NCI-H510A (cell line): ENCODE data around the gene RUBCNL.
"Not testable (repeated sequence)": the region's sequence is repeated elsewhere in the genome, so short reads cannot be mapped to it uniquely, and the experiment has no call there.

Source experiments
- DNase-seq: peaks from one replicate; lab custom pipeline; 2025; lab: John Stamatoyannopoulos, UW

The RUBCNL gene

DNA sequence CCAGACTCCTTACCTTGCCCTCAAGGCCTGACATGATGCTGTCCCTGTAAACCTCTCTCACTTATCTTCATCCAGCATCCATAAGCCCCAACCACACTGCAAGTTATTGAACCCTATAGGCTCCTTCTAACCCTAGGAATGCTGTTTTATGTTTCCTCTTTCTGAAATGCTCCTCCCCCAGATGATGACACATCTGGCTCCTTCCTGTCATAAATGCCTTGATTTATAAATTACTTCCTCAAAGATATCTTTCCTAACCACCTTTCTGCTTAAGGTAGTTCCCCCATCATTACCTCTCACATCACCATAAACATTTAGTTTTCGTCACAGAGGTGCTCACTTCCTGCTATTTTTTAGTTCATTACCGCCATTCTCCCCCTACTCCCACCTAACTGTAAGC lies 12.3 kb downstream of the RUBCNL start:
- no peak for DNase-seq

DNA sequence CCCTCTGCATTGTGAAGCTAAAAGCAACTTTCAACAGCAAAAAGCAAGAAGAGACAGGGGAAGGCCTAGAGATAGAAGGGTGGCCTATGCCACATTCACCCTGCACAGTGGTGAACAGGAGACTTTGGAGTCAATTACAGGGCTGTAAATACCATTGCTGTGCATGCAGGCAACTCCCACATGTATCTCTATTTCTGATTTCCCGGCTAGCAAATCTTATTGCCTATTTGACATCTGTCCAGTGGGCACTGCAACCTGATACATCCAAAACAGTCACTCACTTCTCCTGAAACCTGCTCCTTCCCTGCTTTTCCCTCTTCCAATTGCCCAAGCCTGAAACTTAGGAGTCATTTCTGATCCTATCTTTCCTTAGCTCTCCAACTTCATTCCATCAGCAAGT lies 13.4 kb downstream of the RUBCNL start:
- DNase-seq = no peak

DNA sequence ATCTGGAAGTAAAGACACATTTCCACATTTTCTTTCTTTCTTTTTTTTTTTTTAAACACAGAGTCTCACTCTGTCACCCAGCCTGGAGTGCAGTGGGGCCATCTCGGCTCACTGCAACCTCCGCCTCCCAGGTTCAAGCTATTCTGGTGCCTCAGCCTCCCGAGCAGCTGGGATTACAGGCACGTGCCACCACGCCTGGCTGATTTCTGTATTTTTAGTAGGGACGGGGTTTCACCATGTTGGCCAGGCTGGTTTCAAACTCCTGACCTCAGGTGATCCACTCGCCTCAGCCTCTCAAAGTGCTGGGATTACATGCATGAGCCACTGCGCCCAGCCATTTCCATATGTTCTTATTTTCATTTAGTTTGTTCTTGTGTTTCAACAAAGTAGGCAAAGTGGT lies 14.1 kb downstream of the RUBCNL start:
- not testable (repeated sequence) for DNase-seq

DNA sequence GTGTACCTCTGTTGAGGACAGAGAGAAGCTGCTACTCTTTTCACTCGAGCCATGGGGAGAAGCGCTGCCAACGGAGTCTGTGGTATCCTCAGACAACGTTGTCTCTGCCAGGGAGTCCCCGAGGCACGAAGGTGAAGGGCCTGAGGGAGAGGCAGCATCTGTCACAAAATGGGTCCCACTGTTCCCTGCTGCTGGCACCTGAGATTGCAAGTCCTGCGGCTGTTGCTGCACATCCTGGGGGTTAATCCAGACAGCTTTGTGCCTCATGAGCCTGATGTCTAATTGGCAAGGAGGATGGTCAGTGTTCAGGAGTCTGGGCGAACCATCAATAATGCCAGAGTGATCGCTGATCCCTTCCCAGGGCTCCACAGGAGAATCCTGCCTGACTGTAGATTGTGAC lies 15.0 kb downstream of the RUBCNL start:
- DNase-seq = no peak

DNA sequence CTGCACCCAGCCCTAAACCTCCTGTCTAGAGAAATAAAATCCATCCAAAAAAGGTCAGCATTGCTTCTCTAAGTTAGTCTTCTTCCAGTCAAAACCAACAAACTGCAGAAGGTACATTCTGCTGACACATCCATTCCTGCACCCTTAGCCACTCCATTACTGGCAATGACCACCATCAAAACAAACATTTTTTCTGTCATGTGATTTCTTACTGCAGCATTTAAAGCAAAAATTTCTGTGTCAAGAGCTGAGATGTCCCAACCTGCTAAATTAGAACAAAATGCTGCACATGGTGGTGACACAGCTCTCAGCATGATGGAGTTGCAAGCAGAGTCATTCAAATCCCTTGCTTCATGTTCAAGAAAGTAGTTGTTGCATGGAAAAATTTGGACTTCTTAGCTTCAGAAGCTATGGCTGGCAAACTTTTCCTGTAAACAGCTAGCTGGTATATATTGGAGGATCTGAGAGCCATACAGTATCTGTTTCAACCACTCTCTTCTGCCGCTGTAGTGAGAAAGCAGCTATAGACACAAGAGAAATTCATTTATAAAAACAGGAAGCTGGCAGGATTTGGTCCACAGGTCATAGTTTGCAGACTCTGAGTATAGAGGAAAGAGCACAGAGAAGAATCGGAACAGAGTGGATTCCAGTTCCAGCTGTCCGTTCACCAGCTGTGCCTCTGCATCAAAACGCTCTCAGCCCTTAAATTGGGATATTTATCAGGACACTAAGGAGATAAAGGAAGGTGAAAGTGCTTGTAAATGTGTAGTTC lies 17.4 kb downstream of the RUBCNL start:
- no peak for DNase-seq

DNA sequence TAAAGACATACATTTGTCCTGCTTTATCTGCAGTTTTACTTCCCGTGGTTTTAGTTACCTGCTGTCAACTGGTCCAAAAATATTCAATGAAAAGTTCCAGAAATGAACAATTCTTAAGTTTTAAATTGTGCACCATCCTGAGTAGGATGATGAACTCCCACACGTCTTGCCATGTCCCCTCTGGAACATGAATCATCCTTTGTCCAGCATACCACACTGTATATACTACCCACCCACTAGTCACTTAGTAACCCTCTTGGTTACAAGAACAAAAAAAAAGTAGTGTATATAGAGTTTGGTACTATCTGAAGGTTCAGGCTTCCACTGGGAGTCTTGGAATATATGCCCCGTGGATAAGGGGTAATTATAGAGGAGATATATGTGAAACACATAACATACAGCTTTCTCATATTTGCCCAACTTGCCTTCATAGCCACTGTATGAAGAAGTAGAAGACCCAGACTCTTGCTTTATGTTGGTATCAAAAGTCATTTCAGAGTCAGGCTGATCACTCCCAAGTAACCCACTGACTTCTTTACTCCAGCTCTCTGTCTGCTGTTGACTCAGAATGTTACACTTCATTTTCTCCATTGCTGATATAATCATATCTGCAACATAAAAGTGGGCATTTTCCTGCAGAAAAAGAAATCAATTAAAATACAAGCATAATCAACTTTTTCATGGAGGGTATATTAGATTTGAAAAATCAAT lies 19.3 kb downstream of the RUBCNL start:
- no peak for DNase-seq

DNA sequence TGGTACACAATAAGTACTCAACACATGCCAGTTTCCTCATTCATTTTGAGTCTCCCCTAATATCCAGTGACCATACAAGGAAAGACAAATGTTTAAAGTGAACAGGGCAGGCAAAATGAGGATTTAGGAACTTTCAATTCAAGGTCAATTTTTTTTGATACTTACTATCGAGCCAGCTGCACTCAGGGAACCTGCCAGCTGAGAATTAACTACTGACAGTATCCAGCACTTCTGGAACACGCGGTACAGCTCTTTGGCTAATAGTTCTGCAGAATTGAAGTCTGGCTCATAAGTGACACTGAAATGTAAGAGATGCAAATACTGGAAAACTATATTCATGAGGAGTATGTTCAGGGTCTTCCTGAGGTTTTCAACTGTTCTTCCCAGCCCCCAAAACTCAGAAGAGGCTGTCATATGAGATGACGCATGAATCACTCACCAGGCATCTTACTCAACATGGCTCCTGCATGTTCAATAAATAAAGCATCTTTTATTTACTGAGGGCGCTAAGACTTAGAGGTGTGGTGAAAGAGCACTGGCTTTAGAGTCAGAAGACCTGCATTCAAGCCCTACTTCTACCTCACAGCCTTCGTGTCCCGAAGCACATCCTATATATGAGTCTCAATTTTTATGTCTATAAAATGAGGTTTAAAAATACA lies 25.6 kb downstream of the RUBCNL start:
- no peak for DNase-seq

DNA sequence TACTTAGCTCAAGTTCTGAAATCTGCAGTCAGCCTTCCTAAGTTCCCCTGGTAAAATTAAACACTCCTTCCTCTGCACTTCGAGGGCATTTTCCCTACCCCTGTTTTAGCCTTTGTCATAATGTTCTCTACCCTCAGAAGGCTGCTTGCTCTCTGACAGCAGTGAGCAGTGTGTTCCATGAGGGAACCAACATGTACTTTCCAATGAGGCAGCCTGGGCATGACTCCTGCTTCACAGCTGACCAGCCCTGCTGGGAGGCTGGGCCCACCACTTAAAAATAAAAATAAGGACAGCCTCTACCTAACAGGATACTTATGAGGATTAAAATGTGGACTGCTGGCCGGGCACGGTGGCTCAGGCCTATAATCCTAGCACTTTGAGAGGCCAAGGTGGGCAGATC lies 26.4 kb downstream of the RUBCNL start:
- no peak for DNase-seq

DNA sequence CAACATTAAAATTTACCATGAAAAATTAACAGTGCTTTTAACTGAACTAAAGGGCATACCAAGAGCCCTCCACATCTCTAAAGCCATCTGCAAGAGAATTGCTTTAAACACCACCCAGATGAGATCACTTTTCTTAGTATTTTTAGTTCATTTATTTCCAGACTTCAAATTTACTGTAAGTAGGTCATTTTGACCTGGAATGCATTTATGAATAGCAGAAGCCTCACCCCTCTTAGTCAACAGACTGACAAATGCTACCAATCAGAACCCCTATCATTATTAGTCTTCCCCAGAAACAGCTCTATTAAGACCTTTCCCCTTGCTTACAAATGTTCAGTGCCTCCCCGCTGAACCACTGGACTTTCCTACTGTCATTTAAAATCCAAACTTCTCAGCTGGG lies 27.3 kb downstream of the RUBCNL start:
- no peak for DNase-seq

DNA sequence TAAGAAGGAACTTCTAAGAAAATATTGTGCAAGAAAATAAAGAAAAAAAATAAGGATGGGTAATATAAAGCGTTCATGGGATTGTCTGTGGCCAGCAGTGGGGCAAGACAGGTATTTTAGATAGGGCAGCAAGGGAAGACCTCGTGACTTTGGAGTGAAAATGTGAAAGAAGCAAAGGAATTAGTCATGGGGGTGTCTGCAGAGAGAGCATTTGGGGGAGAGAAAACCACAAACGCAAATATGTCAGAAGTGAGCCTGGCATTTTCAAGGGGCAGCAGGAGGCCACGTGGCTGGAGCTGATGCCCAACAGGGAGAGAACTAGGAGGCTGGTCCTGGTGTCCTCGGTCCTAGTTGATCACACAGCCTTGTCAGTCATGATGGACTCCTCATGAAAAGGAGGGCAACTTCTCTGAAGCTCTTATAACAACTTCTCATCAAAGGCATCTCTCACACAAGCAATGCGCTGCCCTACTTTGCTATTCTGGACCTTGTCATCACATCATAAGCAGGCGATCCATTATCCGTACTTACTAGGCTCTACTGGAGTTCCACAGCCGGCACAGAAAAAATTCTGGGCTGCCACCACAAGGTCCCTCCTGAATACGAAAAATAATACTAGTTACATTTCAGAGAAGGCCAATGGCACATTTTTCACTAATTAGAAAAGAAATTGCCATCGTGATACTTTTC lies 31.0 kb downstream of the RUBCNL start:
- DNase-seq = no peak

DNA sequence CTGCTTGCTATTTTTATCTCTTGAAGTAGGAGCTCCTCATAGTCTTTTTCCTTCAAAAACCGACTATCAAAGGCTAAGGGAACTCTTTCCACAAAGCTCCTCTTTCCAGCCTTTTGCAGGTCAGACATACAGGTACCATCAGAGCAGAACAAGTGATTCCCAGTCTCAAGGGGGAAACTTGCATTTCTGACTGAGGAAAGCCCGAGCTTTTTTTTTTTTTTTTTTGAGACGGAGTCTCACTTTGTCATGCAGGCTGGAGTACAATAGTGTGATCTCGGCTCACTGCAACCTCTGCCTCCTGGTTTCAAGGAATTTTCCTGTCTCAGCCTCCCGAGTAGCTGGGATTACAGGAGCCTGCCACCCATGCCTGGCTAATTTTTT lies 32.0 kb downstream of the RUBCNL start:
- DNase-seq = no peak

DNA sequence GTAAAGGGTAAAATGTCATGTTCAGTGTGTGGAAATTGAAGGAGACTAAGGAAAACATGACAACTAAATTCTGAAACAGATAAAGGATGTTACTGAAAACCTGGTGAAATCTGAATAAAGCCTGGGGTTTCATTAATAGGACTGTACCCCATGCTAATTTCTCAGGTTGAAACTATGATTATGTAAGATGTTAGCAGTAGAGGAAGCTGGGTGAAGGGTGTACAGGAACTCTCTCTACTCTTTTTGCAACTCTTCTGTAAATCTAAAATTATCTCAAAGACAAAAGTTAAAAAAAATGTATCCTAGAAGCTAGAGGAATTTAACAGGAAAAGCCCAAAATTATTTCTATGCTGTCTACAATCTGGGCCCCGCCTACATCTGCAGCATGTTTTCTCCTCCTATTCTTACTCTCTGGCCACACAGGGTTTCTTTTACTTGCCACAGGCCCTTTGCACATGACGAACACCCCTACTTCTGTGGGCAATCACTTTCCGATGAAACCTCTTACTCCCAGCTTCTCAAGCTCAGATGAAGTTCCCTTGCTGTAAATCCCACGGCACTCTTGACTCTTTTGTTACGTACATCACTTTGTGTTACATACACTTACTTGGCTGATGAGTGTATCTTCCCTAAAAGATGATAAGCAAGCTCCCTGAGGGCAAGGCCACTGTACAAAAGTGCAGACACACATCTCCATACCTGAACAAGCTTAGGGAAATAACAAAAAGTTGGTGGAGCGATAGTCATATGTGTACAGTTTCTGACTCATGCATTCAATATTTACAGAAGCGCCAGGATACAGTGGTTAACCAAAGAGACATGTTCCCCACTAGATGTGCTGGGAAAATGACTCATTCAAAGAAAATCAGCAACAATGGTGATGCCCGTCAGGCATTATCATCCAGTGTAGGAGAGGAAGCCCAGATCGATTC lies 32.6 kb downstream of the RUBCNL start:
- no peak for DNase-seq

DNA sequence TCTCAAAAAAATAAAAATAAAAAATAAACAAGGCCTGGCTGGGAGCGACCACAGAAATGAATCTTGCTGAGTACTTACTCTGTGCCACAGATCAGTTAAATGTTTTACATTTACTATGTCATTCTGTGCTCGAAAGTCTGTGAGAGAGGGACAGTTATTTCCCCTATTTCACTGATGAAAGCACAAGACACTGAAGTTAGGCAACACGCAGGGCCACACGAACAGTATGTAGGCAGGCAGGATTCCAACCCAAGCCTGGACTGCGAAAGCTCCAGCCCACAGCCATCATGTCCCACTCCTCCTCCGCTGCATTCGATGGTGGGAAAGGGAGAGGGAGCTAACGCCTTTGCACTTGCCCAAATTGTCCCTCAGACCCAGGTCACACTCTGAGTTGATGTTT lies 34.2 kb downstream of the RUBCNL start:
- no peak for DNase-seq

DNA sequence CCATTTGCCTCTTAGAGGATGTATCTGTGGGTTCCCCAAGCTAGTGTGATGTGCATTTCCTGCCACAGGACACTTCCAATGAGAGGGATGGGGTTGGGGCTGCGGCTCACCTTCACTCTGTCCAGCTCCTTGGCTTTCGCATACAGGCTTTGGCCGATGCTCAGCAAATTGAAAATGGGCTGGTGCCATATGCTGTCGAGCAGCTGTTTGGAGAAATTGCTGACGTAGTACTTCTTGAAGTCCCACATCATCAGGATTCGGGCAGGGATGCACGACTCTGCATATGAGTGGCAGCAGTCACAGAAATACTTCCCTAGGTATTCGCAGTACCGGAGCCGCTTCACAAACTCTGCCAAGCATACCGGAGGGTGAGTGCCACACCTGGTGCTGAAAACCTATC lies 37.0 kb downstream of the RUBCNL start:
- no peak for DNase-seq

DNA sequence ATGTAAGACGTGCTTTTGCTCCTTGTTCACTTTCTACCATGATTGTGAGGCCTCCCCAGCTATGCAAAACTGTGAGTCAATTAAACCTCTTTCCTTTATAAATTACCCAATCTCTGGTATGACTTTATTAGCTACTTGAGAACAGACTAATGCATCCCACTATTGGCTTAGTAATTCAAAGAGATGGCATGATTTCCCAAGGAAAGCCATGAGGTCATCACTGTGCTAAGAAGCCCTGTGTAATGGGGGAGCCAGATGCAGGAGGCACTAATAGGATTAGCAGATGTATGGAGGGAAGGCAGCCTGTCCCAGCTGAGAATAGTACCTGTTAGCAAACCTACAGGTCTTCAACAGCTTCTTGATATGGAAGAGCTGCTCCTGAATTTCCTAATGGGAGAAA lies 38.1 kb downstream of the RUBCNL start:
- DNase-seq = no peak

DNA sequence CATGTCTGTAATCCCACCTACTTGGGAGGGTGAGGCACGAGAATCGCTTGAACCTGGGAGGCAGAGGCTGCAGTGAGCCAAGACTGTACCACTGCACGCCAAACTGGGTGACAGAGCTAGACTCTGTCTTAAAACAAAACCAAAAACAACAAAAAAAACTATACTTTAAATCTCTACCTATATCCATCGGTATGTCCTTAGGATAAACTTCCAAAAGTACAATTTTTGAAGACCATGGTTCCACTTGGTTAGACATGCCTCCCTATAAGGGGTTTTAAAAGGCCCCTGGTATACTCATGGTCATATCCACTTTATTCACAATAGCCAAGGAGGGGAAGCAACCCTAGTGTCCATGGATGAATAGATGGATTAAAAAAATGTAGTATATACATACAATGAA lies 39.8 kb downstream of the RUBCNL start:
- DNase-seq = no peak

DNA sequence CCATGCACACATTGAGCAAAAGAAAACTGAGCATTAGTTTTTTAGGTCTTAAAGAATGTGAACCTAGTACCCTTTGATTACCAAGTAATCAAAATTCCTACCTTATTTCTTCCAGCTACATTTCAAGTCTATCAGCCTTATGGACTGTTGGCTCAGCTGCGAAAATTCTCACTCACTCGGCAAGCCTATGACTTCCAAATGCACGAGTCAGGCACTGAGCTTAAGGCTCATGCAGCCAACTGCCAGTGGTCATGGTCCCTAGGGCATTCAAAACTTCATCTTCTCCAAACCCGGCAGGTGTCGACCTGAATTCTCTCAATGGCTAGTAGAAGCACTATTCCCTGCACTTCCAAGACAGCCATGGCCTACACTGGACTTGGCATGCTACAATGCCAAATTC lies 41.2 kb downstream of the RUBCNL start:
- DNase-seq = no peak

DNA sequence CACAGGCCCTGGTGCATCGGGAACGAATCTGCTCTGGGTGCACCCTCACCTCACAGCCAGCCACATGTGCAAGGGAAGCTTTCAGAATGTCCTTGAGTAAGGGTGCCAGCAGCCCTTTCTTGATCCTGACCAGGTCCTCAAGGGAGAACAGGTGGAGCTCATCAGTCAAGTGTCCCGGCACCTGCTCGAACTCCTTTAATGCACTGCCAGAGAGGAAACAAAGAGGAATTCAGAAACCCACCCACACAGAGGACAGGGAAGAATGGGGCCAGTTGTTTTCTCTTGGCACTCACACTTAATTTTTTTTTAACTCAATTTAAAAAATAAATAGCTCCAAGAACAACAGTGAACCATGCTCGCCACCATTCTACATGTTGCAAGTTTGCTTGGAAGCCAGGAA lies 41.7 kb downstream of the RUBCNL start:
- DNase-seq = no peak

DNA sequence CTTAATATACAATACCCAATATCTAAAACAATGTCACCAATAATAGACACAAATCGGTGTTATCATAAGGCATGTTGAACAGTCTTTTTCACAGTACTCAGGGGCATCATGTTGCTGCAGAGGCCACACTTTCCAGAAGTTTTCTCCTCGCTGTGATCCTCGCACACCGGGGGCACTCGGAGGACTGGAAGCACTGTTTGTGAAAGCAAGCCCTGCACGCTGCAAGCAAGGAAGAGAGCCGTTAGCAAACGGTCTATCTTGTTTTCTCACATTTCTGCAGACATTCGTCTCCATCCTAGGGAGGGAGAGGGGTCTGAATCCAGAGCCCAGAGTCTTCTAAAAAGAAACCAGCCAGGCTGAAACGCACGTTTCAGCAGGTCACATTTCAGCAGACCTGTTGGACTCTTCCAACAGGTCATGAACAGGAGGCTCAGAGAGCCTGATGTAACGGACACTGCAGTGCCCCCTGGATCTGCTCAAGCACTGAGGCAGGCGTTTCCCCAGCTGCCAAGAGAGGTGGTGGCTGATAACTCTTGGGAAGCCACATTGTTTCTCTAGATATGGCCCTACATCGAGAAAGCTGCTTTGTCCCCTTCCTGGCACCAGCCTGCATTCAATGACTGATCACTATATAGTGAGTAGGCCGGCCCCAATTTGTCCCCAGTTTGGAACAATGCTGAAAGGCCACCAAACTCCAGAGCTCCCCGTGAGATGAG lies 43.6 kb downstream of the RUBCNL start:
- no peak for DNase-seq

DNA sequence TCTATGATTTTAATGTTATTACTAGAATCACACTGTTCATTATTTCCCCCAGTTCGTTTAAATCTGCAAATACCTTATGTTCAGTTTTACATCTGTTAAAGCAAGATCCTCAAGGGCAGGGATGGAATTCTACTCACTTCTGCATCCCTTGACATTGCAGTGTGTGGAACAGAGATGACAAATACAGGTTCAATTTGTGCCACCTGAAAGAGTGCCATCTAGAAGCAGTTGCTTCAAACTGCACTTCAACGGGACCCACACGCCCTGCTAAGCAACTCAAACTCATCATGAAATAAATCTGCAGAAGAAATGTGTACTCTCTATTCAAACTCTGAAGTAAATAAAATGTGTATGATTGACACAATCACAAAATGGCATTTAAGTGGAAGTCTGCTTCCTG lies 44.5 kb downstream of the RUBCNL start:
- DNase-seq = no peak

DNA sequence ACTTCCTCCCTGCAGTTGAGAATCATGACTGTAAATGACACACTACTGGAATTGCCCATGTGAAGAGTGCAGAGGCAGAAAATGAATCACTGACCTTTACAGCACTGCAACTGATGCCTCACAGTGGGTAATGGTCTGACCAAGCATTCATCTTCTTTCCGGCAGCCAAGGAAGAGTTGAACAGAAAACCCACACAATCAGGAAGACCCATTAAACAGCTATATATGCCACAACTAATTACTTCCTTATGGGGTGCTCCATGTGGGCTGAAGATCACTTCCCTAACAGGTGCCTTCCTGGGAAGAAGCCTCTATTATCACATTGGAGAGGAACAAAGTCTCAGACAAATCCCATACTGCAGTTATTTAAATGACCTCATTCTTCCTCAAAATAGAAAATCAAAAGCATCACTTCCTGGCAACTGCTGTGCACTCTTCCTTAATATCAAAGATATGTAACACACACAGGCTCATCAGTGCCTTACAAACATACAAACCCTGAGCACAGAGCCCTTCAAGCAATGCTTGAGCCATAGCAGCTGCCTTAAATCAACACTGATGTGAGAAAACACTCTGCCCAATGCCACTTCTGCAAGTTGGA lies 45.8 kb downstream of the RUBCNL start:
- no peak for DNase-seq
